ENCODE data around the gene HMGN4.

The HMGN4 gene

DNA sequence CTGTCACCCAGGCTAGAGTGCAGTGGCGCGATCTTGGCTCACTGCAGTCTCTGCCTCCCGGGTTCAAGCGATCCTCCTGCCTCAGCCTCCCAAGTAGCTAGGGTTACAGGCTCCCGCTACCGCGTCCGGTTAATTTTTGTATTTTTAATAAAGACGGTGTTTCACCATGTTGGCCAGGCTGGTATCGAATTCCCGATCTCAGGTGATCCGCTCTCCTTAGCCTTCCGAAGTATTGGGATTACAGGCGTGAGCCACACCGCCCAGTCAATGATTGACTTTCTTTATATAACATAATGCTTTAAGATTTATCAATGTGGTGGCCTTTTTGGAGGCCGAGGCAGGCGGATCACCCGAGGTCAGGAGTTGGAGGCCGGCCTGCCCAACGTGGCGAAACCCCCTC lies 50.8 kb downstream of the HMGN4 start:
- DNase-seq, result no peak

DNA sequence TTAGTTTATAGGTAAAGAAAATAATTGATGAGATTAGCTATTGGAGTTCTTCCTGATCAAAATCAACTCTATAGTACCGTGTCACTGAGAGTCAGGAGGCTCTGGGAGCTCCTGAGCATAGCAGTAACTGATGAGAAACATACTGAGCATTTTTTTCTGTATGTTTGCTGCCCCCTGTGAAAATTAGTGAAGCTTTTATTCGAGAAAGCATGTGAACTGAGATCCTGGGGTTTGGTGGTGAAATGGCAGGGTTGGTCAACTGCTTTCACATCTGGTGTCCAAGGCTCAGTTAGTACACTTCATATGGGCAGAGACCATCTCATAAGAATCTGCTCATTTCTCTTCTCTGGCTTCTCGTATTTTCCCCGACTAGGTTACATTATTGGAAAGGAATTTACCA lies 54.5 kb downstream of the HMGN4 start:
- no peak for DNase-seq

DNA sequence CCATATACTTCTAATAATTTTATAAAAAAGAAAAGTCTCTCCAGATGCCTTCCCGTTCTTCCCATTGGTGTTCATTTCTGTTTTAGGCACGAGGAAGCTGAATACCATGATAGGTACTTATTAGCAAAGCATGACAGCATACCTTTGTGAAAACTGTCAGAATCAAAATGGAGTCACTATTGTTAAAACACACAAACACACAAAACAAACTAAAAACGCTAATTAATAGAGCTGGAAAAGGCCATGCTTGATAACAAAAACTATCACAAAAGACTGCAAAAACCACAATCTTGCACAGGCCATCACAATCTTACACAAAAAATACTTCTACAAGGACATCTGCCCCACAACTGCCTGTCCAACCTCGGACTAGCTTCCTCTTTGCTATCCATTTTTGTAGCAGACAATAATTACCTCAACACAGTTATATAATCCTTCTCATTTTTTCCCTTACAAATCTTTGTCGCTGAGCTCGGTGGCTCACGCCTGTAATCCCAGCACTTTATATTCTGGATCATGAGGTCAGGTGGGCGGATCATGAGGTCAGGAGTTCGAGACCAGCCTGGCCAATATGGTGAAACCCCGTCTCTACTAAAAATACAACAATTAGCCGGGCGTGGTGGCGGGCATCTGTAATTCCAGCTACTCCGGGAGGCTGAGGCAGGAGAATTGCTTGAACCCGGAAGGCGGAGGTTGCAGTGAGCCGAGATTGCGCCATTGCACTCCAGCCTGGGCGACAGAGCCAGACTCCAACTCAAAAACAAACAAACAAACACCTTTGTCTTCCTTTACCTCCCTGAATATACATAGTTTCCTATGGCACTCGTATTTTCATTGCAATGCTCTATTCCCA lies 55.3 kb downstream of the HMGN4 start:
- no peak for DNase-seq

DNA sequence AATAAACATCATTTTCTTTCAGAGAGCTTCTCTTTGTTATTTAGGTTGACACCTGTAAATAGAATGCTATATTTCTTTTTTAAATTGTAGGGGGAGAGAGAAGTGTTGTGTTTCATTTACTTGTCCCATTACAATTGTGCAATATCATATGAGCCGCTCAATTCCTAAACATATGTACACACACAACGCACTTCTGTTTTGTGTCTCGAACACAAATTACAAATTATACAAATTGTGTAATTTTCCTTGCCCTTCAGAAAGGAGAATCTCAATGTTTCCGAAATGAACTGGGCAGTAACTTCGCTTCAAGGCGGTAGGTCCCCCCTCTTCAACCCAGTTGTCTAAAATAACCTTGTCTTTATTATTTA lies 55.9 kb downstream of the HMGN4 start:
- DNase-seq, result no peak

DNA sequence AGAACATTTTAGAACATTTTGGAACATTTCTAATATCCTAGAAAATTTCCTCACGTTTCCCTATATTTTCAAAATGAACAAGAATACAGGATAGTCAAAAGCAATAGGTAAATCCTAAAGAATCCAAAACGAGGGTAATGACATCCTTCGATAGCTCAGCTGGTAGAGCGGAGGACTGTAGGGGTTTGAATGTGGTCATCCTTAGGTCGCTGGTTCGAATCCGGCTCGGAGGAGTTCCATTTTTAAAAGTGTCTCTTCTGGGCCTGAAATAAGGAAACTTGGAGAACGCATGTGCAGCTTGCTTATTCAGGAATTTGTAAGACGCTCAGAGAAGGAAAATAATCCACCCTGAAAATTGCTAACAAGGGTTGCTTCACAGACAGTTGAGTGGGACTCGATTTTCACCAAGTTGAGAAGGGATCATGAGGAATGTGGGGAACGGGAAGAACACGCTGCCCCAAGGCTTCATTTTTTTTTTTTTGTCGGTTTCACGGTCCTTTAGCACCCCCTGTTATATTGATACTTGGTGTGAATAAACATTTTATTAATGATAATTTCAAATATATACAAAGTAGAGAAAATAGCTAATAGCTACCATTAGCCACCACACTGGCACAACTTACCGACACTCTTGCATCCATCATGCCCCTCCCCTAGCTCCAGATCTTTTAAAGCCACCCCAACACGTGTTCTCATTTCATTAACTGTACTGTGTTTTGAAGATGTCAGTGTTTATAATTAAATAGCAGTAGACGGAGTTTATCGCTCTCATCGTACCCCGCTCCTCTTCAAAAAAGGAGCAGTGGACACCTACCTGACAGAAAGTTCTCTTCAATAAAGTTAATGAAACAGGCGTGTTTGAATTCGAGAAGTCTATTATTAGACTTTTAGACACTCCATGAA lies 56.8 kb downstream of the HMGN4 start:
- peak; percentile 61 for DNase-seq

DNA sequence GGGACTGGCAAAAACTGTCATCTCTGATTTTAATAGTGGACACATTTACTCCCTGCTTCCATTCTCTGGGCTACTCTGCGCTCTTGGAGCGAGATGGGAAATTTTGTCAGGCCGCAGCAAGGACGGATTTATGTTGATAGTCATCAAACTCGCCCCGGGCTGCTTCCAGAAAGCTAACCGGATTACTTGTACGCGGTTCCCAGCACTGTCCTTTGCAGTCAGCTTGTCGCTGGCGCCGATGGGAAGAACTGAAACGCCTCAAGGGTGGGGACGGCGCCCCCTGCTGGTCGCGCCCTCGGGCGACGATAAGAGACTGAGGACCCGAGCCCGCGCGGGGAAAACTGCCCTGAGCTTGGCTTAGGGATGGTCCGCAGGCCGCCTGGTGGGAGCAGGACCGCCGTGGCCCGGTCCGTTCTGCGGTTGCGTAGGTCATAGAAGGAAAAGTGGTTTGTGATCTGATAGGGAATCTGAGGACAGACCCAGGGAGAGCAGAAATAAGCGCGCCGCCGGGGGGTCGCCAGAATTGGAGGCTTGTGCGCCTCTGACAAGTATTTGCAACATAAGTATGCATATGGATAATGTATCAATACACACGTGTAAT lies 57.6 kb downstream of the HMGN4 start:
- DNase-seq, result peak; percentile 99

Data from NCI-H82 (cell line).